MV-4-11 (cell line): ENCODE data around the gene TEX264.

Source experiments
- DNase-seq: peaks from one replicate; lab custom pipeline; 2025; lab: John Stamatoyannopoulos, UW

TEX264 gene

GRCh38 chr3:51675201-51675611, 4.2 kb downstream of the TEX264 start:
- DNase-seq, result no peak

GRCh38 chr3:51676102-51676640, 5.1 kb downstream of the TEX264 start:
- no peak for DNase-seq

GRCh38 chr3:51677358-51677757, 6.3 kb downstream of the TEX264 start:
- no peak for DNase-seq

- DNase-seq, result no peak
Observed at GRCh38 chr3:51678186-51678585, 7.1 kb downstream of the TEX264 start.

GRCh38 chr3:51678641-51679040, 7.6 kb downstream of the TEX264 start:
- DNase-seq, result no peak

- no peak for DNase-seq
Observed at GRCh38 chr3:51679318-51679717, 8.3 kb downstream of the TEX264 start.

- no peak for DNase-seq
Observed at GRCh38 chr3:51679777-51680176, 8.7 kb downstream of the TEX264 start.

GRCh38 chr3:51680196-51680595, 9.1 kb downstream of the TEX264 start:
- no peak for DNase-seq

- no peak for DNase-seq
Observed at GRCh38 chr3:51680663-51681230, 9.7 kb downstream of the TEX264 start.

- peak; percentile 75 for DNase-seq
Observed at GRCh38 chr3:51681453-51681852, 10.4 kb downstream of the TEX264 start.

GRCh38 chr3:51682079-51682478, 11.0 kb downstream of the TEX264 start:
- DNase-seq, result peak; percentile 93

GRCh38 chr3:51682526-51682925, 11.5 kb downstream of the TEX264 start:
- no peak for DNase-seq

- no peak for DNase-seq
Observed at GRCh38 chr3:51683566-51683965, 12.5 kb downstream of the TEX264 start.

- no peak for DNase-seq
Observed at GRCh38 chr3:51684971-51685751, 14.1 kb downstream of the TEX264 start.

GRCh38 chr3:51686056-51686455, 15.0 kb downstream of the TEX264 start:
- no peak for DNase-seq

- DNase-seq, result peak; percentile 73
Observed at GRCh38 chr3:51686512-51687215, 15.6 kb downstream of the TEX264 start.

GRCh38 chr3:51687431-51688205, 16.6 kb downstream of the TEX264 start:
- DNase-seq, result no peak

- DNase-seq, result no peak
Observed at GRCh38 chr3:51688206-51688600, 17.2 kb downstream of the TEX264 start.

- DNase-seq, result no peak
Observed at GRCh38 chr3:51691021-51691420, 20.0 kb downstream of the TEX264 start.

GRCh38 chr3:51691949-51692348, 20.9 kb downstream of the TEX264 start:
- DNase-seq, result no peak

GRCh38 chr3:51692980-51693395, 21.9 kb downstream of the TEX264 start:
- no peak for DNase-seq

GRCh38 chr3:51696954-51697353, 25.9 kb downstream of the TEX264 start:
- DNase-seq, result no peak
